Sciatic nerve (tissue), 2 donors: ENCODE measurements around the gene ARHGAP24. TPM values are rescaled to one million over a fixed set of nuclear protein-coding genes. Genes with fewer than 3 reads are reported as not detected.

ENCODE experiments used
- ATAC-seq: fragments of 200-7000 bp; cut with Tn5 transposase; one replicate; pipeline ENCODE4 v1.9.1; 2020; ENCODE audit warnings: mild to moderate bottlenecking, moderate library complexity
- DNase-seq: peaks from one replicate; pipeline ENCODE4 v3.0.0-alpha.2; 2020; ENCODE audit warnings: low spot score
- intact Hi-C: fragments of 100-400 bp; cut with DNase I; formaldehyde crosslinking; loops from one replicate; pipeline ENCODE4 v1.14.2; 2022
- microRNA-seq: library from miRNA; unstranded; fragments of <30 nt; microRNA quantifications from one replicate; pipeline ENCODE4 v1.2.0, GENCODE V29; 2020
- total RNA-seq: library from RNA; stranded (reverse); fragmentation: NEBNext Ultra II Directional; extraction: Animal tissue kit (Norgen Biotek cat#: 25700); gene quantifications from one replicate; pipeline ENCODE4 v1.2.1, GENCODE V29; 2021
- donor health status: DM: no; HTN: no; CAD: no.
- donor health status: DM: no; HTN: no; CAD: no.

Gene ARHGAP24
- total RNA-seq, 1 donor from 2014 or later = 87.6 TPM

- intact Hi-C loops = no loop called here
- ATAC-seq (peak; percentile 94), DNase-seq (no peak)
Measured at GRCh38 chr4:86032476-86033022, 557.6 kb downstream of the ARHGAP24 start.

- ATAC-seq = peak; percentile 86
- DNase-seq = peak; percentile 61
- intact Hi-C loops = no loop called here
Measured at GRCh38 chr4:86033171-86033570, 558.2 kb downstream of the ARHGAP24 start.

- DNase-seq = no peak
- no peak for ATAC-seq
- intact Hi-C loops = no loop called here
Measured at GRCh38 chr4:86034616-86035015, 559.7 kb downstream of the ARHGAP24 start.

- DNase-seq = no peak
- no peak for ATAC-seq
- intact Hi-C loops = no loop called here
Measured at GRCh38 chr4:86035688-86036087, 560.7 kb downstream of the ARHGAP24 start.

GRCh38 chr4:86036736-86037135 is 561.8 kb downstream of the ARHGAP24 start:
- DNase-seq (no peak), ATAC-seq (no peak)
- intact Hi-C loops = no loop called here

GRCh38 chr4:86038037-86038436 is 563.1 kb downstream of the ARHGAP24 start:
- ATAC-seq = no peak
- intact Hi-C loops = no loop called here
- DNase-seq = no peak

- intact Hi-C loops = loop anchor here (10.0 kb wide), 1 partner anchor 969 kb away; no protein-coding TSS in a partner anchor
- DNase-seq (no peak), ATAC-seq (peak; percentile 71)
Measured at GRCh38 chr4:86043755-86044592, 569.0 kb downstream of the ARHGAP24 start.

- ATAC-seq (no peak), DNase-seq (no peak)
- intact Hi-C loops = loop anchor here (10.0 kb wide), 1 partner anchor 970 kb away; no protein-coding TSS in a partner anchor
Measured at GRCh38 chr4:86044593-86044985, 569.6 kb downstream of the ARHGAP24 start.

GRCh38 chr4:86048426-86048825 is 573.5 kb downstream of the ARHGAP24 start:
- DNase-seq (no peak), ATAC-seq (no peak)
- intact Hi-C loops = loop anchor here (10.0 kb wide), 1 partner anchor 974 kb away; no protein-coding TSS in a partner anchor

- DNase-seq = no peak
- intact Hi-C loops = no loop called here
- ATAC-seq = no peak
Measured at GRCh38 chr4:86050496-86050895, 575.5 kb downstream of the ARHGAP24 start.

Small RNA genes lying within 50 kb of the gene (microRNA-seq; reads per million reads assigned to microRNA genes)
- gene MIR4451 = not detected
